Measurements from ENCODE around the gene TNFSF15.

DNA sequence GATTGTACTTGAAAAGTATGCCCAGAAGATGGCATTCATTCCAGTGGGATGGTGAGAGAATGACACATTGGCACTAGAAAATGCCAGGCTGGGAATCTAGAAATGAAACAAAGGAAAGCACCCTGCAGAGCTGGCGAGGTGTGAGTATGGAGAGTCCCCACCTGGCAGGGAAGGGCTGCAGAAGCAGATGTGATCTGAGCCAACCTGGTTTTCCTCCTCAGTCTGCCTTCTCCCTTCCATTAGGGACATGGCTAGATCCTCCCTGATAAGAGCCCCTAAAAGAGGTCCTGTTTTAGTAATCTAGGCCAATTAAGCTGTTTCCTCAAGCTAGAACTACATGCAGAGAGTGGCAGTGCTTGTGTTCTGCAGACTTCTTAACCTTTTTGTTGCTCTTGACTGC, 24.7 kb upstream of the TNFSF15 start:
- no peak for TF ChIP-seq EZH2 (IDR thresholded peaks at IDR 0.05; ENCODE audit: borderline replicate concordance, insufficient read depth, low read depth, low read length, poor library complexity, severe bottlenecking)
- TF ChIP-seq, protein P1, sequence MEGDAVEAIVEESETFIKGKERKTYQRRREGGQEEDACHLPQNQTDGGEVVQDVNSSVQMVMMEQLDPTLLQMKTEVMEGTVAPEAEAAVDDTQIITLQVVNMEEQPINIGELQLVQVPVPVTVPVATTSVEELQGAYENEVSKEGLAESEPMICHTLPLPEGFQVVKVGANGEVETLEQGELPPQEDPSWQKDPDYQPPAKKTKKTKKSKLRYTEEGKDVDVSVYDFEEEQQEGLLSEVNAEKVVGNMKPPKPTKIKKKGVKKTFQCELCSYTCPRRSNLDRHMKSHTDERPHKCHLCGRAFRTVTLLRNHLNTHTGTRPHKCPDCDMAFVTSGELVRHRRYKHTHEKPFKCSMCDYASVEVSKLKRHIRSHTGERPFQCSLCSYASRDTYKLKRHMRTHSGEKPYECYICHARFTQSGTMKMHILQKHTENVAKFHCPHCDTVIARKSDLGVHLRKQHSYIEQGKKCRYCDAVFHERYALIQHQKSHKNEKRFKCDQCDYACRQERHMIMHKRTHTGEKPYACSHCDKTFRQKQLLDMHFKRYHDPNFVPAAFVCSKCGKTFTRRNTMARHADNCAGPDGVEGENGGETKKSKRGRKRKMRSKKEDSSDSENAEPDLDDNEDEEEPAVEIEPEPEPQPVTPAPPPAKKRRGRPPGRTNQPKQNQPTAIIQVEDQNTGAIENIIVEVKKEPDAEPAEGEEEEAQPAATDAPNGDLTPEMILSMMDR (IDR thresholded peaks at IDR 0.05), result no peak
